OCI-LY7 (cell line): Measurements from ENCODE around the gene CBY3.

Source experiments
- EZH2phosphoT487 ChIP-seq: fragments of 200-600 bp; sonication (generic); IDR thresholded peaks from 2 replicates; pipeline ENCODE4 v1.6.1; 2018; ENCODE audit warnings: low read depth, borderline replicate concordance, mild to moderate bottlenecking, mixed run types, antibody characterized with exemption, low read length, moderate library complexity, mixed read lengths
- TF ChIP-seq, protein P1 (sequence below): fragments of 200-600 bp; sonication (generic); conservative IDR thresholded peaks from 2 replicates; pipeline ENCODE4 v1.5.1; 2014; ENCODE audit warnings: mild to moderate bottlenecking, antibody characterized with exemption, low read length, moderate library complexity, mixed read lengths

DNA sequence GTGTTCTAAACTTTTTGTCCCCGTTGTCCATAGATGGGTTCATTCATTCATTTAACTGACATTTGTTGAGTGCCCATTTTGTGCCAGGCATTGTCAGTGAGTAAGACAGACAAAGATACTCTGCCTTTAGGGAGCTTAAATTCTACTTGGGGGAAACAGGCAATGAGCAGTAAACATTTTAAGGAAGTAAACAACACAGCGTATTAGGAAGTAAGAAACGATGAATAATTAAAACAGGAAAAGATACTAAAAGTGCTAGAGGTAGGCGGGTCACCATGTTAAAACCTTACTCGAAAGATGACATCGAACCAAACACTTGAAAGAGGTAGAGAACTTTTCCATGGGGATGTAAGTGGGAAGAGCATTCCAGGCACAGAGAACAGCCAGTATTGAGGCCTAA lies 46.3 kb upstream of the CBY3 start:
- TF ChIP-seq, protein P1, sequence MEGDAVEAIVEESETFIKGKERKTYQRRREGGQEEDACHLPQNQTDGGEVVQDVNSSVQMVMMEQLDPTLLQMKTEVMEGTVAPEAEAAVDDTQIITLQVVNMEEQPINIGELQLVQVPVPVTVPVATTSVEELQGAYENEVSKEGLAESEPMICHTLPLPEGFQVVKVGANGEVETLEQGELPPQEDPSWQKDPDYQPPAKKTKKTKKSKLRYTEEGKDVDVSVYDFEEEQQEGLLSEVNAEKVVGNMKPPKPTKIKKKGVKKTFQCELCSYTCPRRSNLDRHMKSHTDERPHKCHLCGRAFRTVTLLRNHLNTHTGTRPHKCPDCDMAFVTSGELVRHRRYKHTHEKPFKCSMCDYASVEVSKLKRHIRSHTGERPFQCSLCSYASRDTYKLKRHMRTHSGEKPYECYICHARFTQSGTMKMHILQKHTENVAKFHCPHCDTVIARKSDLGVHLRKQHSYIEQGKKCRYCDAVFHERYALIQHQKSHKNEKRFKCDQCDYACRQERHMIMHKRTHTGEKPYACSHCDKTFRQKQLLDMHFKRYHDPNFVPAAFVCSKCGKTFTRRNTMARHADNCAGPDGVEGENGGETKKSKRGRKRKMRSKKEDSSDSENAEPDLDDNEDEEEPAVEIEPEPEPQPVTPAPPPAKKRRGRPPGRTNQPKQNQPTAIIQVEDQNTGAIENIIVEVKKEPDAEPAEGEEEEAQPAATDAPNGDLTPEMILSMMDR: no peak
- no peak for TF ChIP-seq EZH2phosphoT487
